GM12892 (cell line): ENCODE results near the gene KMT2A.
"Not testable (repeated sequence)": the region's sequence is repeated elsewhere in the genome, so short reads cannot be mapped to it uniquely, and the experiment has no call there.

ENCODE experiments used
- POLR2A ChIP-seq: IDR thresholded peaks from 2 replicates; pipeline ENCODE4 v1.6.1; 2011; ENCODE audit warnings: low read depth, low read length, control low read depth
- POLR2AphosphoS5 ChIP-seq: IDR thresholded peaks from 2 replicates; pipeline ENCODE4 v1.6.1; 2011; ENCODE audit warnings: low read depth, low read length, control low read depth

GRCh38 chr11:118402594-118402993, 33.7 kb upstream of the KMT2A start:
- not testable (repeated sequence) for TF ChIP-seq POLR2AphosphoS5, POLR2A
